Nephron progenitor cell (in vitro differentiated cells): ENCODE data around the gene PRC1.

Experiments
- DNase-seq: peaks from one replicate; pipeline ENCODE4 v3.0.0; 2021
- H3K27ac Mint-ChIP-seq: 2 replicates; pipeline ENCODE4 v1.8.0; 2021; ENCODE audit warnings: mild to moderate bottlenecking, moderate library complexity, mixed read lengths
- H3K27me3 Mint-ChIP-seq: 2 replicates; pipeline ENCODE4 v1.8.0; 2021; ENCODE audit warnings: mild to moderate bottlenecking, low read depth, mixed read lengths; ENCODE audit not compliant: poor library complexity
- H3K36me3 Mint-ChIP-seq: 2 replicates; pipeline ENCODE4 v1.8.0; 2021; ENCODE audit warnings: low read depth, mixed read lengths
- H3K4me1 Mint-ChIP-seq: 2 replicates; pipeline ENCODE4 v1.8.0; 2021; ENCODE audit warnings: mixed read lengths
- H3K4me3 Mint-ChIP-seq: 2 replicates; pipeline ENCODE4 v1.8.0; 2021; ENCODE audit warnings: mild to moderate bottlenecking, moderate library complexity, mixed read lengths
- H3K9me3 Mint-ChIP-seq: 2 replicates; pipeline ENCODE4 v1.8.0; 2021; ENCODE audit warnings: mild to moderate bottlenecking, moderate library complexity, mixed read lengths
- TF ChIP-seq, protein P1 (sequence below): fragments of 200-600 bp; sonication (generic); IDR thresholded peaks from 2 replicates; pipeline ENCODE4 v1.5.0; 2021; ENCODE audit warnings: antibody characterized with exemption

Gene PRC1

GRCh38 chr15:90986790-90987507, 7.4 kb downstream of the PRC1 start:
- Mint-ChIP-seq H3K36me3 (peaks cover 37% of the 10 kb centered on the region), H3K4me3 (no peak overlapping the region), H3K27me3 (no peaks in the 10 kb centered on the region), H3K9me3 (no peaks in the 10 kb centered on the region), H3K4me1 (peaks cover 22% of the 10 kb centered on the region), H3K27ac (no peak overlapping the region)
- no peak for DNase-seq
- TF ChIP-seq, protein P1, sequence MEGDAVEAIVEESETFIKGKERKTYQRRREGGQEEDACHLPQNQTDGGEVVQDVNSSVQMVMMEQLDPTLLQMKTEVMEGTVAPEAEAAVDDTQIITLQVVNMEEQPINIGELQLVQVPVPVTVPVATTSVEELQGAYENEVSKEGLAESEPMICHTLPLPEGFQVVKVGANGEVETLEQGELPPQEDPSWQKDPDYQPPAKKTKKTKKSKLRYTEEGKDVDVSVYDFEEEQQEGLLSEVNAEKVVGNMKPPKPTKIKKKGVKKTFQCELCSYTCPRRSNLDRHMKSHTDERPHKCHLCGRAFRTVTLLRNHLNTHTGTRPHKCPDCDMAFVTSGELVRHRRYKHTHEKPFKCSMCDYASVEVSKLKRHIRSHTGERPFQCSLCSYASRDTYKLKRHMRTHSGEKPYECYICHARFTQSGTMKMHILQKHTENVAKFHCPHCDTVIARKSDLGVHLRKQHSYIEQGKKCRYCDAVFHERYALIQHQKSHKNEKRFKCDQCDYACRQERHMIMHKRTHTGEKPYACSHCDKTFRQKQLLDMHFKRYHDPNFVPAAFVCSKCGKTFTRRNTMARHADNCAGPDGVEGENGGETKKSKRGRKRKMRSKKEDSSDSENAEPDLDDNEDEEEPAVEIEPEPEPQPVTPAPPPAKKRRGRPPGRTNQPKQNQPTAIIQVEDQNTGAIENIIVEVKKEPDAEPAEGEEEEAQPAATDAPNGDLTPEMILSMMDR: no peak

DNA sequence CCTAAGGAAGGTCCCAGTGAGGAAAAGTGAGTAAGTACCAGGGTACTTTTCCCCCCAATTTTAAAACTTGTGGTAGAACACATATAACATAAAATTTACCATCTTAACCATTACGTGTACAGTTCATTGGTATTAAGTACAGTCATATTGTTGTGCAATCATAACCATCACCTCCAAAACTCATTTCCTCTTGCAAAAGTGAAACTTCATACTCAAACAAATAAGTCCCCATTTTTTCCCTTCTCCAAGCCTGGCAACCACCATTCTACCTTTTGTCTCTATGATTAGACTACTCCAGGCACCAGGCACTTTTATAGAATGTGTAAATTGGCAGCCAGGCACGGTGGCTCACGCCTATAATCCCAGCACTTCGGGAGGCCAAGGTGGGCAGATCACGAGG, 12.2 kb downstream of the PRC1 start:
- H3K36me3 Mint-ChIP-seq: peaks cover 72% of the 10 kb centered on the region
- H3K4me3 Mint-ChIP-seq: no peak overlapping the region
- no peaks in the 10 kb centered on the region for H3K9me3 Mint-ChIP-seq
- no peak for DNase-seq
- no peaks in the 10 kb centered on the region for H3K27me3 Mint-ChIP-seq
- H3K27ac Mint-ChIP-seq: no peak overlapping the region
- no peaks in the 10 kb centered on the region for H3K4me1 Mint-ChIP-seq
- TF ChIP-seq, protein P1: no peak

DNA sequence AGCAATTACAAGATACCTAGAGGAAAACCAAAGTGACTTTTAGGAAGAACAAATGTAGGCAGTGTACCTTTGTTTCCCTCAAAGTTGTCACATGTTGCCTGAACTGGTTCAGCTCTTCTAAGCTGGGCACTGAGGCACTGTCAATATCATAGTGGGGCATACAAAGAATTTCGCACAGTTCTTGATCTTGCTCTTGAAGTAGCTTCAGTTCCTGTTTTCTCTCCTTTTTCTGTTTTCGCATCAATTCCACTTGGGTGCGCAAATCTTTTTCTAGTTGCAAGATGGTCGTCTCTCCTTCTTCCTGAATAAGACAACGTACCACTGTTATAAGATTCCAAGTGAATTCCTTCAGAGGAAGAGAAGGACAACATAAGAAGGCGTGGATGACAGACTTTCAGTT, 12.7 kb downstream of the PRC1 start:
- Mint-ChIP-seq H3K4me1 (no peaks in the 10 kb centered on the region), H3K4me3 (no peak overlapping the region), H3K27ac (peak overlapping the region; percentile 16), H3K27me3 (no peaks in the 10 kb centered on the region), H3K36me3 (peaks cover 76% of the 10 kb centered on the region), H3K9me3 (no peaks in the 10 kb centered on the region)
- DNase-seq: no peak
- TF ChIP-seq, protein P1: no peak

GRCh38 chr15:90979582-90979981, 14.8 kb downstream of the PRC1 start:
- TF ChIP-seq, protein P1: no peak
- DNase-seq: no peak

GRCh38 chr15:90974216-90974615, 20.1 kb downstream of the PRC1 start:
- Mint-ChIP-seq H3K4me1 (no peaks in the 10 kb centered on the region), H3K4me3 (no peak overlapping the region), H3K36me3 (peaks cover 64% of the 10 kb centered on the region), H3K9me3 (no peaks in the 10 kb centered on the region), H3K27me3 (no peaks in the 10 kb centered on the region), H3K27ac (peak overlapping the region; percentile 9)
- DNase-seq: no peak
- TF ChIP-seq, protein P1: no peak

More at GRCh38 chr15:90979582-90979981, 14.8 kb downstream of the PRC1 start:
- Mint-ChIP-seq H3K9me3 (no peaks in the 10 kb centered on the region), H3K4me1 (no peaks in the 10 kb centered on the region), H3K36me3 (peaks cover 83% of the 10 kb centered on the region), H3K27me3 (no peaks in the 10 kb centered on the region), H3K27ac (no peak overlapping the region), H3K4me3 (no peak overlapping the region)

DNA sequence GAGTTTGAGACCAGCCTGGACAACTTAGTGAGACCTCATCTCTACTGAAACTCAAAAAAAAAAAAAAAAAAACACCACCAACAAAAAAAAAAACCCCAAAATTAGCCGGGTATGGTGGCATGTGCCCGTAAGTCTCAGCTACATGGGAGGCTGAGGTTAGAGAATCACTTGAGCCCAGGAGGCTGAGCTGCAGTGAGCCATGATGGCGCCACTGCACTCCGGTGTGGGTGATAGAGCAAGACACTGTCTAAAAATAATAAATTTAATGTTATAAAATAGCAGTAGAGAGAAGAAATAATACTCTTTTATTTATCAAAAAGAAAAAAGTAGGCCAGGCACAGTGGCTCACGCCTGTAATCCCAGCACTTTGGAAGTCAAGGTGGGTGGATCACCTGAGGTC, 22.2 kb downstream of the PRC1 start:
- TF ChIP-seq, protein P1: no peak
- H3K27me3 Mint-ChIP-seq: no peaks in the 10 kb centered on the region
- no peak for DNase-seq
- no peaks in the 10 kb centered on the region for H3K4me1 Mint-ChIP-seq
- no peak overlapping the region for H3K4me3 Mint-ChIP-seq
- H3K36me3 Mint-ChIP-seq: peaks cover 61% of the 10 kb centered on the region
- H3K27ac Mint-ChIP-seq: no peak overlapping the region
- H3K9me3 Mint-ChIP-seq: no peaks in the 10 kb centered on the region
